ENCODE measurements around the gene CA4. TPM values are rescaled to one million over a fixed set of nuclear protein-coding genes. Genes with fewer than 3 reads are reported as not detected.

CA4 gene
- total and polyA plus RNA-seq, 2 donors (not counting 1 experiment from before 2014, with no cell fraction given), result not detected

- Mint-ChIP-seq H3K9me3 (ENCODE audit: insufficient read depth) (no peaks in the 10 kb centered on the region), H3K4me3 (no peak overlapping the region), H3K27ac (no peak overlapping the region), H3K4me1 (peaks cover 5% of the 10 kb centered on the region), H3K27me3 (peaks cover 6% of the 10 kb centered on the region)
- Histone ChIP-seq H3K4me3 (ENCODE audit: control extremely low read depth in 1 of 5, extremely low read depth in 1 of 5, insufficient read depth in 1 of 5, low read depth in 2 of 5, low read length in 4 of 5) (no peak overlapping the region), H3K27me3 (replicated peaks in 1 of 4; ENCODE audit: control extremely low read depth in 1 of 4, control insufficient read depth in 3 of 4, insufficient read depth in 4 of 4, low read length in 3 of 4) (no peaks in the 10 kb centered on the region), H3K79me2 (ENCODE audit: control insufficient read depth, insufficient read depth, low read length) (no peaks in the 10 kb centered on the region), H3K4me1 (ENCODE audit: control insufficient read depth in 2 of 2, insufficient read depth in 2 of 2, low read length in 2 of 2) (no peaks in the 10 kb centered on the region), H3K4me2 (replicated peaks; ENCODE audit: low read depth, low read length, poor library complexity, severe bottlenecking) (no peak overlapping the region), H3K27ac (ENCODE audit: low read length in 2 of 2) (no peak overlapping the region), H2AFZ (ENCODE audit: insufficient read depth, low read depth, low read length, poor library complexity, severe bottlenecking) (no peak overlapping the region), H4K20me1 (ENCODE audit: control insufficient read depth, insufficient read depth, low read length, poor library complexity, severe bottlenecking) (no peaks in the 10 kb centered on the region), H3K9me3 (ENCODE audit: control extremely low read depth in 1 of 3, control insufficient read depth in 2 of 3, insufficient read depth in 1 of 3, low read length in 2 of 3) (no peaks in the 10 kb centered on the region), H3K9ac (ENCODE audit: low read length) (no peak overlapping the region), H3K36me3 (replicated peaks in 1 of 2; ENCODE audit: control extremely low read depth in 1 of 2, control insufficient read depth in 1 of 2, extremely low read depth in 1 of 2, insufficient read depth in 2 of 2, low read length in 1 of 2) (no peaks in the 10 kb centered on the region)
- intact Hi-C loops (cut with micrococcal nuclease), result no loop called here
- ChIA-PET POLR2A (no interaction called here), CTCF (interaction anchor here (0.8 to 1.9 kb wide), 2 partner anchors 9 to 14 kb away, joined by 3 to 4 read pairs; no protein-coding TSS in a partner anchor)
- DNase-seq (no peak), ATAC-seq (ENCODE audit: low read depth) (no peak)
- no peak for TF ChIP-seq CTCF (IDR thresholded peaks at IDR 0.05)
- no peak for TF ChIP-seq EZH2 (IDR thresholded peaks at IDR 0.05; ENCODE audit: borderline replicate concordance, insufficient read depth, low read depth, low read length, poor library complexity, severe bottlenecking)
- WGBS (ENCODE audit: insufficient coverage), result 89% methylated on average over 4 of the region's 8 CpGs
These were observed 21.3 kb downstream of the CA4 start for GRCh38 chr17:60170835-60171752.

- no peak for ATAC-seq (ENCODE audit: low read depth)
- POLR2A ChIA-PET, result no interaction called here
- 97% methylated on average over 8 of the region's 8 CpGs for WGBS (ENCODE audit: insufficient coverage)
These were observed 21.9 kb downstream of the CA4 start for GRCh38 chr17:60171753-60172079.

More at GRCh38 chr17:60171753-60172079, 21.9 kb downstream of the CA4 start:
- TF ChIP-seq EZH2 (IDR thresholded peaks at IDR 0.05; ENCODE audit: borderline replicate concordance, insufficient read depth, low read depth, low read length, poor library complexity, severe bottlenecking) (no peak), CTCF (IDR thresholded peaks at IDR 0.05) (no peak)
- Histone ChIP-seq H3K9me3 (ENCODE audit: control extremely low read depth in 1 of 3, control insufficient read depth in 2 of 3, insufficient read depth in 1 of 3, low read length in 2 of 3) (no peaks in the 10 kb centered on the region), H2AFZ (ENCODE audit: insufficient read depth, low read depth, low read length, poor library complexity, severe bottlenecking) (no peak overlapping the region), H3K36me3 (replicated peaks in 1 of 2; ENCODE audit: control extremely low read depth in 1 of 2, control insufficient read depth in 1 of 2, extremely low read depth in 1 of 2, insufficient read depth in 2 of 2, low read length in 1 of 2) (peaks cover 0 to 2% of the 10 kb centered on the region in 2 experiments), H3K4me1 (ENCODE audit: control insufficient read depth in 2 of 2, insufficient read depth in 2 of 2, low read length in 2 of 2) (no peaks in the 10 kb centered on the region), H3K4me3 (ENCODE audit: control extremely low read depth in 1 of 5, extremely low read depth in 1 of 5, insufficient read depth in 1 of 5, low read depth in 2 of 5, low read length in 4 of 5) (no peak overlapping the region), H3K27me3 (replicated peaks in 1 of 4; ENCODE audit: control extremely low read depth in 1 of 4, control insufficient read depth in 3 of 4, insufficient read depth in 4 of 4, low read length in 3 of 4) (no peaks in the 10 kb centered on the region), H3K4me2 (replicated peaks; ENCODE audit: low read depth, low read length, poor library complexity, severe bottlenecking) (no peak overlapping the region), H3K79me2 (ENCODE audit: control insufficient read depth, insufficient read depth, low read length) (no peaks in the 10 kb centered on the region), H4K20me1 (ENCODE audit: control insufficient read depth, insufficient read depth, low read length, poor library complexity, severe bottlenecking) (no peaks in the 10 kb centered on the region), H3K9ac (ENCODE audit: low read length) (no peak overlapping the region), H3K27ac (ENCODE audit: low read length in 2 of 2) (no peak overlapping the region)
- Mint-ChIP-seq H3K4me3 (no peak overlapping the region), H3K9me3 (ENCODE audit: insufficient read depth) (no peaks in the 10 kb centered on the region), H3K4me1 (peaks cover 5% of the 10 kb centered on the region), H3K27me3 (peaks cover 6% of the 10 kb centered on the region), H3K27ac (no peak overlapping the region)
- DNase-seq, result no peak
- CTCF ChIA-PET, result interaction anchor here (1.9 kb wide), 1 partner anchor 13 kb away, joined by 4 read pairs; no protein-coding TSS in a partner anchor
- intact Hi-C loops (cut with micrococcal nuclease), result no loop called here
